K562 (cell line): ENCODE measurements around the gene COL9A2. TPM values are rescaled to one million over a fixed set of nuclear protein-coding genes. Genes with fewer than 3 reads are reported as not detected.

Experiments
- BRCA1 ChIP-seq, 2 experiments: fragments of 450-650 bp in 1 of 2; sonication (generic) in 1 of 2; formaldehyde crosslinking in 1 of 2; IDR thresholded peaks; 2 replicates each; pipeline versions ENCODE4 v1.5.0 to v1.6.1; 2017 to 2020; ENCODE audit warnings: mild to moderate bottlenecking in 1 of 2, missing genetic modification reagents in 1 of 2
- CBX1 ChIP-seq: sonication (generic); IDR thresholded peaks from 2 replicates; pipeline ENCODE4 v1.6.1; 2016; ENCODE audit warnings: antibody characterized with exemption, low read depth, mild to moderate bottlenecking
- DIDO1 ChIP-seq: fragments of 450-650 bp; IDR thresholded peaks from 2 replicates; pipeline ENCODE4 v1.6.1; 2016; ENCODE audit warnings: low read depth, missing biosample characterization, missing genetic modification characterization
- ETV6 ChIP-seq, 3 experiments: fragments of 150-350 bp in 1 of 3; sonication (generic) in 1 of 3; formaldehyde crosslinking in 1 of 3; IDR thresholded peaks; 2 replicates each; pipeline versions ENCODE4 v1.6.1 to v1.8.0; 2014 to 2022; ENCODE audit warnings: borderline replicate concordance in 2 of 3, low read depth in 2 of 3, antibody characterized with exemption in 1 of 3, low read length in 1 of 3, mild to moderate bottlenecking in 1 of 3, missing genetic modification reagents in 1 of 3
- ILK ChIP-seq: fragments of 450-650 bp; IDR thresholded peaks from 2 replicates; pipeline ENCODE4 v1.6.1; 2016; ENCODE audit warnings: missing genetic modification characterization, low read depth, mild to moderate bottlenecking, missing compliant biosample characterization, moderate library complexity, borderline replicate concordance
- KAT2B ChIP-seq: IDR thresholded peaks from one replicate; pipeline ENCODE4 v1.6.1; 2012; ENCODE audit warnings: low read depth, mild to moderate bottlenecking, control low read depth, inconsistent platforms, low read length, moderate library complexity
- MYBL2 ChIP-seq, 2 experiments: fragments of 450-650 bp in 1 of 2; sonication (generic) in 1 of 2; formaldehyde crosslinking in 1 of 2; IDR thresholded peaks; 2 replicates each; pipeline versions ENCODE4 v1.6.1 to v1.8.1; 2017 to 2022; ENCODE audit warnings: borderline replicate concordance in 1 of 2, inconsistent platforms in 1 of 2, low read depth in 1 of 2, mild to moderate bottlenecking in 1 of 2, missing genetic modification reagents in 1 of 2, moderate library complexity in 1 of 2
- NCOA2 ChIP-seq, 2 experiments: fragments of 450-650 bp; IDR thresholded peaks; 2 replicates each; pipeline ENCODE4 v1.6.1; 2018; ENCODE audit warnings: mild to moderate bottlenecking in 2 of 2, moderate library complexity in 1 of 2; ENCODE audit not compliant: partially characterized antibody in 2 of 2
- NFIC ChIP-seq: fragments of 450-650 bp; IDR thresholded peaks from 2 replicates; pipeline ENCODE4 v1.6.1; 2017; ENCODE audit warnings: mild to moderate bottlenecking, inconsistent platforms
- PHB2 ChIP-seq: fragments of 450-650 bp; IDR thresholded peaks from 2 replicates; pipeline ENCODE4 v1.6.1; 2017; ENCODE audit warnings: low read depth
- PTRF ChIP-seq: fragments of 450-650 bp; IDR thresholded peaks from 2 replicates; pipeline ENCODE4 v1.6.1; 2016; ENCODE audit warnings: mild to moderate bottlenecking, missing genetic modification characterization, missing compliant biosample characterization
- RAD21 ChIP-seq, 2 experiments: fragments of 250-450 bp in 1 of 2; fragments of 450-650 bp in 1 of 2; sonication (Bioruptor Pico) in 1 of 2; formaldehyde crosslinking in 1 of 2; IDR thresholded peaks in 1 of 2; conservative IDR thresholded peaks in 1 of 2; 2 replicates each; pipeline versions ENCODE4 v1.4.0 to v1.8.0; 2020 to 2022; ENCODE audit warnings: mild to moderate bottlenecking in 2 of 2, moderate library complexity in 1 of 2
- TCFL5 ChIP-seq: fragments of 250-450 bp; sonication (Bioruptor Pico); conservative IDR thresholded peaks from 2 replicates; pipeline ENCODE4 v1.6.1; 2021; ENCODE audit warnings: mild to moderate bottlenecking, moderate library complexity, matching md5 sums
- TRIM24 ChIP-seq, 2 experiments: fragments of 450-650 bp; IDR thresholded peaks; 2 replicates each; pipeline ENCODE4 v1.6.1; 2016
- ZNF589 ChIP-seq: fragments of 200-800 bp; sonication (Bioruptor generic); IDR thresholded peaks from 2 replicates; pipeline ENCODE4 v1.6.1; 2016; ENCODE audit warnings: low read depth, missing genetic modification characterization, missing compliant biosample characterization
- polyA plus RNA-seq, 8 experiments: library from polyadenylated mRNA; depleted of rRNA in 4 of 8; stranded (reverse) in 5 of 8; unstranded in 3 of 8; fragments of >200 nt; fragmentation: Nextera tagmentation in 2 of 8; fragmentation: Illumina TruSeq in 1 of 8; extraction: Ambion mirVana in 2 of 8; extraction: Trizol in 1 of 8; gene quantifications; 2 replicates each; pipeline versions ENCODE4 v1.2.1 to v1.2.3, GENCODE V29; 2011 to 2014; ENCODE audit warnings: inconsistent platforms in 1 of 8, missing spikeins in 1 of 8
- total RNA-seq, 7 experiments: library from RNA; depleted of rRNA in 6 of 7; stranded (reverse); fragments of >200 nt in 6 of 7; fragmentation: Illumina TruSeq in 2 of 7; extraction: Trizol in 2 of 7; gene quantifications; 2 replicates each; pipeline versions ENCODE4 v1.2.1 to v1.2.3, GENCODE V29; 2011 to 2021; ENCODE audit warnings: low replicate concordance in 1 of 7
- TF ChIP-seq, protein P1 (sequence below), 2 experiments: fragments of 450-650 bp in 1 of 2; sonication (generic) in 1 of 2; formaldehyde crosslinking; conservative IDR thresholded peaks; 2 replicates each; pipeline versions ENCODE4 v1.4.0 to v1.8.1; 2020 to 2022; ENCODE audit warnings: mild to moderate bottlenecking in 1 of 2, missing genetic modification reagents in 1 of 2
- TF ChIP-seq, protein P2 (sequence below), 2 experiments: IDR thresholded peaks in 1 of 2; conservative IDR thresholded peaks in 1 of 2; 2 replicates each; pipeline ENCODE4 v1.6.1; 2016; ENCODE audit warnings: low read depth in 2 of 2, mild to moderate bottlenecking in 1 of 2, missing compliant biosample characterization in 1 of 2, missing genetic modification characterization in 1 of 2, moderate library complexity in 1 of 2
- TF ChIP-seq, protein P3 (sequence below): IDR thresholded peaks from 2 replicates; pipeline ENCODE4 v1.6.1; 2011; ENCODE audit not compliant: insufficient read length; ENCODE audit errors: extremely low read depth

The COL9A2 gene
- total and polyA plus RNA-seq, 9 of the 15 experiments (the other 6 are each of a cell fraction or from before 2014, with no cell fraction given), result 0.03 to 2.2 (median 0.31) TPM

DNA sequence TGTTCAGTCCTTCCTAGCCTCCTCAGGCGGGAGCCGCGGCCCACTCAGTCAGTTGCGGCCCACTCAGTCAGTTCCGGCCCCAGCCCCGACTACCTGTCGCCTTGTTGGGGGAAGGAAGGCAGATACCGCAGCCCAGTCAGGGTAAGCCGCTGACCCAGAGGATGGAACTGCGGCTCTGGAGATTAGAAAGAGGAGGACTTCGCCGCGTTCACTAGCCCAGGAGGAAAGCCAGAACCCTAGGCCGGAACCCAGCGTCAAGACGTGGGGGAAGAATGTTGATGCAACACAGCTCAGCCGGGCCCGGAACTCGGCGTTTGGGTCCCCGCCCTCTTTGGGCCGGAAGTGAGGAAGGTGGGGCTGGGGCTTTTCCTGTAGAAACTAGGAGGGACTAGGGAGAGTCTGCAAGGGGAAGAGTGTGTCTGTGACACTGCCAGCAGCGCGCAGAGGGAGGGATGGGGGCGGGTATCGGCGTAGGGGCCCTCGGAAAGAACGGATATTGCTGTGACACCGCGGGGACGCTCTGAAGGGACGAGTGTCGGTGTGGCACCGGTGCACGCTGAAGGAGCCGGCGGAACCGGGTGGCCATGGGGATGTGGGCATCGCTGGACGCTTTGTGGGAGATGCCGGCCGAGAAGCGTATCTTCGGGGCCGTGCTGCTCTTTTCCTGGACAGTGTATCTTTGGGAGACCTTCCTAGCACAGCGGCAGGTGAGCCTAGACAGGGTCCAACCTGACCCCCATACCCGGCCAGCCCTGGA is 59.2 kb downstream of the COL9A2 start, which contains the start of gene ZMPSTE24 (continued):
- peak; percentile 94 for TF ChIP-seq DIDO1 (tag)
- TF ChIP-seq BRCA1 (IDR thresholded peaks at IDR 0.05), result no peak
- no peak for TF ChIP-seq BRCA1 (CRISPR knock-in tag; IDR thresholded peaks at IDR 0.05)
- no peak for TF ChIP-seq PTRF (tag)
- no peak for TF ChIP-seq NCOA2 (IDR thresholded peaks at IDR 0.05; ENCODE audit: partially characterized antibody in 2 of 2)
- TF ChIP-seq, protein P1, sequence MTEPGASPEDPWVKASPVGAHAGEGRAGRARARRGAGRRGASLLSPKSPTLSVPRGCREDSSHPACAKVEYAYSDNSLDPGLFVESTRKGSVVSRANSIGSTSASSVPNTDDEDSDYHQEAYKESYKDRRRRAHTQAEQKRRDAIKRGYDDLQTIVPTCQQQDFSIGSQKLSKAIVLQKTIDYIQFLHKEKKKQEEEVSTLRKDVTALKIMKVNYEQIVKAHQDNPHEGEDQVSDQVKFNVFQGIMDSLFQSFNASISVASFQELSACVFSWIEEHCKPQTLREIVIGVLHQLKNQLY (CRISPR knock-in tag; conservative IDR thresholded peaks at IDR 0.05), result 0 out of 4 replicates have a peak, but pooled peaks of 1 of the 2 experiments have one; percentile 64
- no peak for TF ChIP-seq CBX1
- TF ChIP-seq TRIM24 (IDR thresholded peaks at IDR 0.05), result peak; percentile 57 to 100; a peak in 3 of 4 replicates
- TF ChIP-seq MYBL2 (IDR thresholded peaks at IDR 0.05; ENCODE audit: low read depth), result no peak
- no peak for TF ChIP-seq MYBL2 (CRISPR knock-in tag; IDR thresholded peaks at IDR 0.05; ENCODE audit: borderline replicate concordance)
- no peak for TF ChIP-seq KAT2B
- TF ChIP-seq TCFL5, result 0 out of 2 replicates have a peak, but pooled peaks have one; percentile 8
- TF ChIP-seq, protein P2, sequence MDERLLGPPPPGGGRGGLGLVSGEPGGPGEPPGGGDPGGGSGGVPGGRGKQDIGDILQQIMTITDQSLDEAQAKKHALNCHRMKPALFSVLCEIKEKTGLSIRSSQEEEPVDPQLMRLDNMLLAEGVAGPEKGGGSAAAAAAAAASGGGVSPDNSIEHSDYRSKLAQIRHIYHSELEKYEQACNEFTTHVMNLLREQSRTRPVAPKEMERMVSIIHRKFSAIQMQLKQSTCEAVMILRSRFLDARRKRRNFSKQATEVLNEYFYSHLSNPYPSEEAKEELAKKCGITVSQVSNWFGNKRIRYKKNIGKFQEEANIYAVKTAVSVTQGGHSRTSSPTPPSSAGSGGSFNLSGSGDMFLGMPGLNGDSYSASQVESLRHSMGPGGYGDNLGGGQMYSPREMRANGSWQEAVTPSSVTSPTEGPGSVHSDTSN (CRISPR knock-in tag; IDR thresholded peaks at IDR 0.05; ENCODE audit: low read depth), result no peak
- TF ChIP-seq, protein P2 (tag; conservative IDR thresholded peaks at IDR 0.05; ENCODE audit: low read depth), result peak; percentile 23; the same call in 1 of the 2 replicates
- no peak for TF ChIP-seq PHB2
- TF ChIP-seq RAD21 (CRISPR knock-in tag; conservative IDR thresholded peaks at IDR 0.05 in 1 of 2, IDR thresholded peaks at IDR 0.05 in 1 of 2), result 0 out of 4 replicates have a peak, but pooled peaks of 1 of the 2 experiments have one; percentile 6
- peak; percentile 56; the same call in 1 of the 2 replicates for TF ChIP-seq ZNF589 (CRISPR knock-in tag)
- TF ChIP-seq, protein P3, sequence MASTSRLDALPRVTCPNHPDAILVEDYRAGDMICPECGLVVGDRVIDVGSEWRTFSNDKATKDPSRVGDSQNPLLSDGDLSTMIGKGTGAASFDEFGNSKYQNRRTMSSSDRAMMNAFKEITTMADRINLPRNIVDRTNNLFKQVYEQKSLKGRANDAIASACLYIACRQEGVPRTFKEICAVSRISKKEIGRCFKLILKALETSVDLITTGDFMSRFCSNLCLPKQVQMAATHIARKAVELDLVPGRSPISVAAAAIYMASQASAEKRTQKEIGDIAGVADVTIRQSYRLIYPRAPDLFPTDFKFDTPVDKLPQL, result no peak
- TF ChIP-seq ILK (tag), result no peak
- TF ChIP-seq NFIC, result peak; percentile 76
- 0 out of 4 replicates have a peak, but pooled peaks of 1 of the 2 experiments have one; percentile 8 for TF ChIP-seq ETV6 (IDR thresholded peaks at IDR 0.05; ENCODE audit: borderline replicate concordance in 1 of 2, low read depth in 2 of 2, low read length in 1 of 2)
- no peak; the same call in 1 of the 2 replicates for TF ChIP-seq ETV6 (CRISPR knock-in tag; IDR thresholded peaks at IDR 0.05; ENCODE audit: borderline replicate concordance)
